Sigmoid colon (tissue), 7 donors: Measurements from ENCODE around the gene C1orf174. TPM values are rescaled to one million over a fixed set of nuclear protein-coding genes. Genes with fewer than 3 reads are reported as not detected.

Experiments used
- DNase-seq: peaks from one replicate; pipeline ENCODE4 v3.0.0-alpha.2; 2019
- H3K27ac ChIP-seq, 4 donors: fragments of 200-600 bp; sonication (generic); one replicate each; pipeline ENCODE4 v1.5.1; 2016 to 2019; ENCODE audit warnings: mild to moderate bottlenecking in 1 of 4
- H3K27me3 ChIP-seq, 3 donors: fragments of 200-600 bp; sonication (generic); one replicate each; pipeline ENCODE4 v1.5.1; 2019; ENCODE audit warnings: mild to moderate bottlenecking in 1 of 3
- H3K36me3 ChIP-seq, 4 donors: fragments of 200-600 bp; sonication (generic); one replicate each; pipeline ENCODE4 v1.5.1; 2016 to 2019
- H3K4me1 ChIP-seq, 4 donors: fragments of 200-600 bp; sonication (generic); one replicate each; pipeline ENCODE4 v1.5.1; 2017 to 2019
- H3K4me3 ChIP-seq, 4 donors: fragments of 200-600 bp; sonication (generic); one replicate each; pipeline ENCODE4 v1.5.1; 2017 to 2019; ENCODE audit warnings: mild to moderate bottlenecking in 2 of 4, moderate library complexity in 1 of 4
- H3K9me3 ChIP-seq, 4 donors: fragments of 200-600 bp in 3 of 4; sonication (generic) in 3 of 4; one replicate each; pipeline versions ENCODE4 v1.5.1 to v1.6.1; 2013 to 2019
- CTCF ChIP-seq, 4 experiments: fragments of 450-650 bp in 3 of 4; fragments of 200-600 bp in 1 of 4; IDR thresholded peaks; one replicate each; pipeline ENCODE4 v1.5.1; 2016 to 2019; ENCODE audit warnings: antibody characterized with exemption in 4 of 4, mild to moderate bottlenecking in 3 of 4, moderate library complexity in 2 of 4
- EP300 ChIP-seq, 4 donors: sonication (generic); formaldehyde crosslinking; IDR thresholded peaks; one replicate each; pipeline ENCODE4 v1.6.1; 2017; ENCODE audit warnings: antibody characterized with exemption in 4 of 4
- POLR2A ChIP-seq, 2 donors: fragments of 450-650 bp; IDR thresholded peaks; one replicate each; pipeline ENCODE4 v1.6.1; 2016; ENCODE audit warnings: antibody characterized with exemption in 2 of 2, mild to moderate bottlenecking in 2 of 2, moderate library complexity in 2 of 2
- POLR2AphosphoS5 ChIP-seq, 4 donors: sonication (generic); formaldehyde crosslinking; IDR thresholded peaks; one replicate each; pipeline ENCODE4 v1.6.1; 2017; ENCODE audit warnings: antibody characterized with exemption in 4 of 4
- WGBS, 2 donors: extraction: QIAGEN DNeasy Blood & Tissue Kit; methylation state at CpG; one replicate each; pipeline ENCODE4 v1.1.7; 2013; 5-methylcytosine and 5-hydroxymethylcytosine counted together
- intact Hi-C: fragments of 100-400 bp; cut with DNase I; formaldehyde crosslinking; loops from one replicate; pipeline ENCODE4 v1.15.1; 2023
- polyA plus RNA-seq, 3 donors: library from polyadenylated mRNA; stranded (reverse); fragments of 200-250 nt; gene quantifications; one replicate each; pipeline ENCODE4 v1.2.3, GENCODE V29; 2013
- total RNA-seq, 4 donors: library from RNA; depleted of rRNA; stranded (reverse); fragments of >200 nt; gene quantifications; one replicate each; pipeline ENCODE4 v1.1.0, GENCODE V29; 2016
- donor health status: healthy with polysubstance abuse.
- donor health status: Bipolar disorder and iron deficiency.
- donor health status: healthy.

Gene C1orf174
- total and polyA plus RNA-seq, 7 donors = 10.8 to 33.0 (median 23.4) TPM

GRCh38 chr1:3898994-3899753, 898 bp downstream of the C1orf174 start:
- intact Hi-C loops = no loop called here
- Histone ChIP-seq H3K4me1 (peaks cover 0 to 33% (median 24%) of the 10 kb centered on the region in 4 donors), H3K4me3 (peak overlapping the region; percentile 83 to 98 (median 96)), H3K27me3 (no peaks in the 10 kb centered on the region), H3K27ac (peak overlapping the region; percentile 95 to 100 (median 99)), H3K9me3 (no peaks in the 10 kb centered on the region), H3K36me3 (no peaks in the 10 kb centered on the region)
- no peak for DNase-seq
- 41 to 52% methylated on average over 10 of the region's 10 CpGs for WGBS, 2 donors
- TF ChIP-seq EP300 (IDR thresholded peaks at IDR 0.05) (no peak), POLR2A (IDR thresholded peaks at IDR 0.05) (no peak), POLR2AphosphoS5 (IDR thresholded peaks at IDR 0.05) (no peak), CTCF (IDR thresholded peaks at IDR 0.05) (no peak)

- Histone ChIP-seq H3K27me3 (no peaks in the 10 kb centered on the region), H3K9me3 (no peaks in the 10 kb centered on the region), H3K4me1 (peaks cover 0 to 39% (median 26%) of the 10 kb centered on the region in 4 donors), H3K4me3 (no peak overlapping the region), H3K27ac (no peak overlapping the region), H3K36me3 (no peaks in the 10 kb centered on the region)
- DNase-seq = no peak
- intact Hi-C loops = no loop called here
- TF ChIP-seq EP300 (IDR thresholded peaks at IDR 0.05) = no peak
- no peak for TF ChIP-seq POLR2AphosphoS5 (IDR thresholded peaks at IDR 0.05)
- TF ChIP-seq POLR2A (IDR thresholded peaks at IDR 0.05) = no peak
- no peak for TF ChIP-seq CTCF (IDR thresholded peaks at IDR 0.05)
Measured at GRCh38 chr1:3898475-3898735, 1.7 kb downstream of the C1orf174 start.

- intact Hi-C loops = no loop called here
- H3K4me1 ChIP-seq = peaks cover 0 to 49% (median 33%) of the 10 kb centered on the region in 4 donors
- no peak for DNase-seq
- no peaks in the 10 kb centered on the region for H3K9me3 ChIP-seq
- peaks cover 0 to 2% (median under 1%) of the 10 kb centered on the region in 4 donors for H3K36me3 ChIP-seq
- H3K4me3 ChIP-seq = no peak overlapping the region
- peak overlapping the region in 3 of 4 donors; percentile 36 to 80 (median 69) for H3K27ac ChIP-seq
- TF ChIP-seq POLR2A (IDR thresholded peaks at IDR 0.05) (no peak), CTCF (IDR thresholded peaks at IDR 0.05) (no peak)
- 94% methylated on average over 7 of the region's 7 CpGs for WGBS, 2 donors
- no peaks in the 10 kb centered on the region for H3K27me3 ChIP-seq
Measured at GRCh38 chr1:3896396-3897000, 3.6 kb downstream of the C1orf174 start.

- peaks cover 0 to 8% (median 3%) of the 10 kb centered on the region in 4 donors for H3K36me3 ChIP-seq
- H3K9me3 ChIP-seq = no peaks in the 10 kb centered on the region
- intact Hi-C loops = no loop called here
- peak overlapping the region in 3 of 4 donors; percentile 36 to 80 (median 69) for H3K27ac ChIP-seq
- TF ChIP-seq POLR2AphosphoS5 (IDR thresholded peaks at IDR 0.05) (no peak), EP300 (IDR thresholded peaks at IDR 0.05) (no peak), CTCF (IDR thresholded peaks at IDR 0.05) (no peak), POLR2A (IDR thresholded peaks at IDR 0.05) (no peak)
- H3K4me1 ChIP-seq = peaks cover 0 to 49% (median 32%) of the 10 kb centered on the region in 4 donors
- H3K4me3 ChIP-seq = no peak overlapping the region
- 94 to 95% methylated on average over 4 of the region's 4 CpGs for WGBS, 2 donors
- no peaks in the 10 kb centered on the region for H3K27me3 ChIP-seq
- DNase-seq = no peak
Measured at GRCh38 chr1:3895951-3896325, 4.1 kb downstream of the C1orf174 start.
